ENCODE results near the gene KDM4C. TPM values are rescaled to one million over a fixed set of nuclear protein-coding genes. Genes with fewer than 3 reads are reported as not detected.

KDM4C gene
- total and polyA plus RNA-seq, 7 donors, result 16.4 to 33.5 (median 28.8) TPM

- Histone ChIP-seq H3K9me3 (no peaks in the 10 kb centered on the region), H3K27me3 (no peaks in the 10 kb centered on the region), H3K4me3 (no peak overlapping the region), H3K36me3 (no peaks in the 10 kb centered on the region), H3K4me1 (no peaks in the 10 kb centered on the region), H3K27ac (no peak overlapping the region)
- 47 to 56% methylated on average over 6 of the region's 6 CpGs for WGBS, 2 donors
- TF ChIP-seq CTCF (IDR thresholded peaks at IDR 0.05) (no peak), POLR2A (IDR thresholded peaks at IDR 0.05) (no peak), EP300 (IDR thresholded peaks at IDR 0.05) (no peak), POLR2AphosphoS5 (IDR thresholded peaks at IDR 0.05) (no peak)
- no peak for DNase-seq
- intact Hi-C loops (cut with DNase I), result no loop called here
These were observed 360.1 kb downstream of the KDM4C start for GRCh38 chr9:7117676-7118561.

- intact Hi-C loops (cut with DNase I), result no loop called here
- Histone ChIP-seq H3K4me1 (no peaks in the 10 kb centered on the region), H3K27ac (no peak overlapping the region), H3K27me3 (no peaks in the 10 kb centered on the region), H3K36me3 (peaks cover 0 to 6% (median 0%) of the 10 kb centered on the region in 4 donors), H3K4me3 (no peak overlapping the region), H3K9me3 (no peaks in the 10 kb centered on the region)
- no peak for TF ChIP-seq POLR2AphosphoS5 (IDR thresholded peaks at IDR 0.05)
- no peak for TF ChIP-seq POLR2A (IDR thresholded peaks at IDR 0.05)
- no peak for TF ChIP-seq EP300 (IDR thresholded peaks at IDR 0.05)
- TF ChIP-seq CTCF (IDR thresholded peaks at IDR 0.05), result no peak
- WGBS, 2 donors, result 77 to 82% methylated on average over 6 of the region's 6 CpGs
- DNase-seq, result no peak
These were observed 360.9 kb downstream of the KDM4C start for GRCh38 chr9:7118633-7119032.

GRCh38 chr9:7119612-7120011 lies 361.8 kb downstream of the KDM4C start:
- TF ChIP-seq EP300 (IDR thresholded peaks at IDR 0.05), result no peak
- TF ChIP-seq POLR2AphosphoS5 (IDR thresholded peaks at IDR 0.05), result no peak
- no peak for TF ChIP-seq CTCF (IDR thresholded peaks at IDR 0.05)
- TF ChIP-seq POLR2A (IDR thresholded peaks at IDR 0.05), result no peak
- intact Hi-C loops (cut with DNase I), result no loop called here
- H3K27me3 ChIP-seq, result no peaks in the 10 kb centered on the region

GRCh38 chr9:7121055-7121454 lies 363.3 kb downstream of the KDM4C start:
- 81 to 92% methylated on average over 2 of the region's 2 CpGs for WGBS, 2 donors
- Histone ChIP-seq H3K4me3 (no peak overlapping the region), H3K9me3 (no peaks in the 10 kb centered on the region), H3K4me1 (no peaks in the 10 kb centered on the region), H3K27ac (no peak overlapping the region), H3K36me3 (peaks cover 0 to 12% (median 0%) of the 10 kb centered on the region in 4 donors), H3K27me3 (no peaks in the 10 kb centered on the region)
- intact Hi-C loops (cut with DNase I), result no loop called here
- no peak for DNase-seq
- TF ChIP-seq POLR2A (IDR thresholded peaks at IDR 0.05) (no peak), EP300 (IDR thresholded peaks at IDR 0.05) (no peak), POLR2AphosphoS5 (IDR thresholded peaks at IDR 0.05) (no peak), CTCF (IDR thresholded peaks at IDR 0.05) (no peak)

More at GRCh38 chr9:7119612-7120011, 361.8 kb downstream of the KDM4C start:
- H3K4me1 ChIP-seq, result no peaks in the 10 kb centered on the region
- H3K4me3 ChIP-seq, result no peak overlapping the region
- no peaks in the 10 kb centered on the region for H3K9me3 ChIP-seq
- DNase-seq, result no peak
- H3K36me3 ChIP-seq, result peaks cover 0 to 12% (median 0%) of the 10 kb centered on the region in 4 donors
- no peak overlapping the region for H3K27ac ChIP-seq

Measured in sigmoid colon (tissue), 7 donors.